Coronary artery (tissue), 2 donors: ENCODE results near the gene GNB5.
"Not testable (repeated sequence)": the region's sequence is repeated elsewhere in the genome, so short reads cannot be mapped to it uniquely, and the experiment has no call there.

ENCODE experiments used
- DNase-seq: peaks from one replicate; pipeline ENCODE4 v3.0.0-alpha.2; 2017; ENCODE audit warnings: low spot score
- H3K27ac ChIP-seq, 2 donors: fragments of 200-600 bp; sonication (generic); one replicate each; pipeline ENCODE4 v1.5.1; 2016 to 2019
- H3K4me3 ChIP-seq: fragments of 200-600 bp; sonication (generic); 2 replicates; pipeline ENCODE4 v1.5.1; 2016; ENCODE audit warnings: mild to moderate bottlenecking, moderate library complexity
- CTCF ChIP-seq: fragments of 200-600 bp; sonication (generic); IDR thresholded peaks from one replicate; pipeline ENCODE4 v1.5.1; 2019; ENCODE audit warnings: antibody characterized with exemption

The GNB5 gene

GRCh38 chr15:52171807-52172206 lies 19.4 kb downstream of the GNB5 start:
- no peak overlapping the region for H3K4me3 ChIP-seq
- no peak overlapping the region for H3K27ac ChIP-seq
- no peak for DNase-seq
- TF ChIP-seq CTCF, result no peak

GRCh38 chr15:52171386-52171785 lies 19.8 kb downstream of the GNB5 start:
- Histone ChIP-seq H3K27ac (no peak overlapping the region), H3K4me3 (no peak overlapping the region)
- TF ChIP-seq CTCF, result no peak
- DNase-seq, result no peak

- not testable (repeated sequence) for H3K4me3 ChIP-seq, DNase-seq, H3K27ac ChIP-seq
These were observed 21.0 kb downstream of the GNB5 start for GRCh38 chr15:52170199-52170598.

- H3K27ac ChIP-seq, DNase-seq, H3K4me3 ChIP-seq: not testable (repeated sequence)
These were observed 25.6 kb downstream of the GNB5 start for GRCh38 chr15:52165494-52166131.

GRCh38 chr15:52164631-52165265 lies 26.4 kb downstream of the GNB5 start:
- DNase-seq, result no peak
- no peak overlapping the region for H3K27ac ChIP-seq
- no peak for TF ChIP-seq CTCF
- H3K4me3 ChIP-seq, result no peak overlapping the region

GRCh38 chr15:52163321-52164190 lies 27.6 kb downstream of the GNB5 start:
- no peak for DNase-seq
- Histone ChIP-seq H3K4me3 (no peak overlapping the region), H3K27ac (no peak overlapping the region)
- no peak for TF ChIP-seq CTCF

GRCh38 chr15:52162876-52163275 lies 28.3 kb downstream of the GNB5 start:
- H3K4me3 ChIP-seq, result no peak overlapping the region
- H3K27ac ChIP-seq, result no peak overlapping the region
- no peak for DNase-seq
- TF ChIP-seq CTCF, result no peak

GRCh38 chr15:52162260-52162659 lies 28.9 kb downstream of the GNB5 start:
- no peak for TF ChIP-seq CTCF
- no peak overlapping the region for H3K4me3 ChIP-seq
- DNase-seq, result no peak
- no peak overlapping the region for H3K27ac ChIP-seq
